Stimulated activated CD8-positive, alpha-beta memory T cell treated with anti-CD3 and anti-CD28 coated beads, Interleukin-7, amount 100 ng/mL, for 4 hours (primary cell): ENCODE data around the gene DAPK1.

Experiments used
- DNase-seq, 2 donors: peaks; one replicate each; pipeline ENCODE4 v3.0.0-alpha.2; 2020; ENCODE audit warnings: low read depth in 2 of 2

DAPK1 gene

DNA sequence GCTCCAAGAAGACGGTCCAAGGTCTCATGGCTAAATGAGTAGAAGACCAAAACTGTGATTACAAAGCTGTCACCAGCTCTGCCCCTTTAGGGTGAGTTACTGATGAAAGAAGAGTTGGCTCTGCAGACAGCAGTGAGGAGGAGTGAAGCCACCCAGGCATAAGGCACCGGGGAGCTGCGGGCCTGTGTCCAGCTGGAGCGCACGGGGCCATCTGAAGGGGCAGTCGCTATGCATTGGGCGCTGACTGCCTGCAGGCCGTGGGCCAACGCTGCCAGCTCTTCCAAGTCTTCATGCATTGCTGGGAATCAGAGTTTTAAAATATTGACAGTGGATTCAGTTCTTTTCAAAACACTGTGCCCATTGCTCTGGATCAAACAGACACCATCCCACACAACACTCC is 70.3 kb downstream of the DAPK1 start:
- no peak for DNase-seq

DNA sequence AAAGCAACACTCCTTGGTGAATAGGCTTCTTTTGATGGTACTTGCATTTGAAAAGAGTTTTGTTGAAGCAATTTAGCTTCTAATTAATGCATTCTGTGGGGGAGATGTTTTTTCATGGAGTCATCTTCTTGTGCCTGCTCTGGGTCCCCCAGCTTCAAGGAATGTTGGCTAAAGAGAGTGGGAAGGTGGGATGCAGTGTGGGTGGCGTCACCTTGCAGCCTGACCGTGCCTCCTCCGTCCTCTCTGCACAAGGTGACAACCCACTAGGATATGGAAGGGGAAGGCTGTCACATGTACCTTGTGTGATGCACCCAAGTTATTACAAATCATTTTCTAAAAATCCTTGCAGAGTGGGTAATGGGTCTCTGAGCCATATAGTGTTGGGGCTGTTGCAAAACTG is 70.7 kb downstream of the DAPK1 start:
- no peak for DNase-seq

DNA sequence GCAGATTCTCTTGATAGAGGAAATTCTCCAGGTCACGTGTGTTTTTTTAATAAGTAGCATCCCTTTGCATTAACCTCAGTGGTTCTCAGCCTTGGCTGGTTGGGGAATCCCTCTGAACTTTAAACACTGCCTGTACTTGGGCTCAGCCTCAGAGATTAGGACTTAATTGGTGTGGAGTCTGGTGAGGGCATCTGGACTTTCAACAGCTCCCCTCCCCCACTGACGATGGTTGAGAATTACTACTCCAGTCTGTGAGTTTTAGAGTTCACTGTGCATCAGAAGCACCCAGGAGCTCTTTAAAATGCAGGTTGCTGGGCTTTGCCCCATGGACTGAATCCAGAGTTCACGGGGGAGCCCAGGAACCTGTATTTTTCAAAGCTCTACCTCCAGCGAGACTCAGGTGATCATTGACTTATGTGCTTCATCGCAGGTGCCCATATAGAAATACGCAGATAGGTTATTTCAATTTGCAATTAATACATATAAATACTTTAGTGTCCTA is 71.4 kb downstream of the DAPK1 start:
- DNase-seq: no peak

DNA sequence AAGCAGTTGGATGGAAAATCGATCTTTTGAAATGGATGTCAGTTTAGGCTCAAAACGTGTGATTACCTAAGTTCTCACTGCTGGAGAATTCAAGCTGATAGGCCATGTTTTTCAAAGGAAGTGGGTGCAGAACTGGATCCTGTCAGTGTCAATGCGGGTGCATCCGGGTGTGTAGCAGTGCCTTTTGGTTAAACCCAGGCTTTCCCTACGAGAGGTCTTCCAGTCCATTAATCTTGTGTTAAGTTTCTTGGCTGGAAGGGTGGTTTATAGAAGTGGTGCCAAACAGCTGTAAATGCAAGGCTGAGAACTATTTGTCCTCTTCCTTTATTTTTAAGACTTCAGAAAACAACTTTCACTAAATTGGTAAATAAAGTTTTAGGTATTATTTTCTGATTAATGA is 71.9 kb downstream of the DAPK1 start:
- DNase-seq: no peak

DNA sequence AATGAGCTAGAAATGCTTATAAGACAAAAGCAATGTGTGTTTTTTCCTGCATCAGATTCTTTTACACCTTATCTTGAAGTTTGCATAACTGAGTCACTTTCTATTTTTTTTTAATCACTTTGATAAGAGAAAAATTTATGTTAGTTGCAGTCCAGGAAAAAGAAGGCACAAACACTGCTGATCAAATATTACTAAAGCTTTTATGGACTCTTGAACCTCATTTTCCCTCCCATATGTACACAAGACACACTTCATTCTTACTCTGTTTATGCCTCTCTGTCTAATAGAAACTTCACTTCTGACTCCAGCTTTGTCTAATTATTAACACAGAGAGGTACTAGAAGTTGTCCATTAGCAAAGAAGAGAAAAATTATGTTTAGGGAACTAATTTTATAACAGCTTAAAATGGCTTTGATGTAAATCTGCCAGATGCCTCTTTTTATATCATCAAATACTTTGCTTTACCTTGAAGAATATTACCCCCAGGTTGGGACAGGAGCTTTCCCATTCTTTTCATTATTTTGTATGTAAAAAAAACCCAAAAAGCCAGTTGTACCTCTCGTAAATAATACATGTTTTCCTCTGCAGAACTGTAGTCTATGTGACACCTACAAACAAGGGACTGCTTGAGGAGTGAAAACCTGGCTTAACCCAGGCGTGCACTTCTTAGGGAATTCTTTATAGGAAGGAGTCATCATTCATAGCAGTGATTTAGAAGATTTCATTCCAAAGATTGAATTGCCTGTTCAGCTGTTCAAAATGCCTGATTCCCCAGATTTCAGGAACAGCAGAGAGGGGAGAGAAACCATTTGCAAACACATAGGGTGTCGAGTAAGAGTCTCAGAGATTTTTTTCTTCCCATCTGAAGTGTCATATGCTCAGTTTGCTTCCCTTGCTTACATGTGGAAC is 72.6 kb downstream of the DAPK1 start:
- DNase-seq: no peak

DNA sequence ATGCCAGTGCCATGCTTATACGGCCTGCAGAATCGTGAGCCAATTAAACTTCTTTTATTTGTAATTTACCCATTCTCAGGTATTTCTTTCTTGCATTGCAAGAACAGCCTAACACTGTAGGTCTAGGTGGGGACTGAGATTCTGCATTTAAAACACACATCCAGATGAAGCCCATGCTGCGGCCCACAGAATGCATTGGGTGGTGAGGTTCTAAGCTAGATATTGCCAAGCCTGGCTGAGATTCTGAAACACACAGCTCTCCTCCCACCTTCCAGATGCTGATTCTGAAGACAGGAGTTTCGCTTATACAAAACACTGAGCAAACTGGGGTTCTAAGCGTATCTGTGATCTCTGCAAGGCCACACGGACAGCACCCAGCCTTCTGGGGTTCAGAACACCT is 75.1 kb downstream of the DAPK1 start:
- DNase-seq: no peak

DNA sequence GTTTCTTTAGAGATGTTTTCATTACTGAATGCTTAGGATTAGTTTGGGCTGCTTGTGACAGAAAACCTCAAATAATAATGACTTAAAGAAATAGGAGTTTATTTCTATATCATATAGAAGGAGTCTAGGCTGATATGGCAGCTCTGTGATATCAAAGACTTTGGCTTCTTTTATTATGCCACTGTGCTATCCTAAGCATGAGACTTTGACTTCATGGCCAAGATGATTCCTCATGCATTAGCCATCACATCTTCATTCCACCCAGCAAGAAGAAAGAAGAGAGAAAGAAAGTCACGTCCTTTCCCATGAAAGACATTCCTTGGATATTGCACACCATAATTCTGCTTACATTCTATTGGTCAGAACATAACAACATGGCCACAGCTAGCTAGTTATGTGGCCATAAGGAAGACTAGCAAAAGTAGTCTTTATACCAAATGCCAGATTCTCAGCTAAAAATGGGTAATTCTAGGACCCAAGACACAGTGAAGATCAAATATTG is 76.2 kb downstream of the DAPK1 start:
- DNase-seq: no peak

DNA sequence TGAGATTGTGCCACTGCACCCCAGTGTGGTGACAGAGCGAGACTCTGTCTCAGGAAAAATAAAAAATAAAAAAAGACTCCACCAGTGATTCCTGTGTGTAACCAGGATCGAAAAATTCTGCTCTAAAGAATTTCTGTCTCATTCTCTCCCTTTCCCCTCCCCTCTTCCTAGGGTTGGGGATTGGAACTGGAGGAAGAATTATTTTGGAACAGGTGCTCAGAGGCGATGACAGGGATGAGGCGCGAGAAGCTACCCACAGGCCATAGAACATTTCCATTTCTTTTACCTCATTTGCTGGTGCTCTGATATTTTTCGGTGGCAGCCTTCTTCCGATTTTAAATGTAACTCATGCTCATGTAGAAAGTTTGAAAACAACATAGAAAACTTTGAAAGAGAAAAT is 80.1 kb downstream of the DAPK1 start:
- no peak for DNase-seq

DNA sequence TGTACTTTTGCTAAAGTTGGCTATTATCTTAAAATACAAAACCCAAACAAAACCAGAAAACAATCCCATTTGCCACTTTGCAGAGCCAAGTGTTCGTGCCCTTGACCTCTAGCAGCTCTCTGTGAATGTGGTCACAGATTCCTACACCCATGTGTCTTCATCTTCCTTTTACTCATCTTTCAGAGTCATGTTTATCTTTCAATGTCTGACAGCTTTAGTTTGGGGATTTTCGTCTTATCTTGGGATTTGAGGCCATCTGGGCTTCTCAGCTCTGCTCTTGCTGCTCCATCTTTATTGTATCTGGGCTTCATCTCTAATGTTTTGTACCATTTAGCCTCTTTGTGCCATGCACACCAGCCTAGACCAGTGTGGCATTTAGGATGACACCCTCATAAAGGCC is 81.0 kb downstream of the DAPK1 start:
- no peak for DNase-seq

DNA sequence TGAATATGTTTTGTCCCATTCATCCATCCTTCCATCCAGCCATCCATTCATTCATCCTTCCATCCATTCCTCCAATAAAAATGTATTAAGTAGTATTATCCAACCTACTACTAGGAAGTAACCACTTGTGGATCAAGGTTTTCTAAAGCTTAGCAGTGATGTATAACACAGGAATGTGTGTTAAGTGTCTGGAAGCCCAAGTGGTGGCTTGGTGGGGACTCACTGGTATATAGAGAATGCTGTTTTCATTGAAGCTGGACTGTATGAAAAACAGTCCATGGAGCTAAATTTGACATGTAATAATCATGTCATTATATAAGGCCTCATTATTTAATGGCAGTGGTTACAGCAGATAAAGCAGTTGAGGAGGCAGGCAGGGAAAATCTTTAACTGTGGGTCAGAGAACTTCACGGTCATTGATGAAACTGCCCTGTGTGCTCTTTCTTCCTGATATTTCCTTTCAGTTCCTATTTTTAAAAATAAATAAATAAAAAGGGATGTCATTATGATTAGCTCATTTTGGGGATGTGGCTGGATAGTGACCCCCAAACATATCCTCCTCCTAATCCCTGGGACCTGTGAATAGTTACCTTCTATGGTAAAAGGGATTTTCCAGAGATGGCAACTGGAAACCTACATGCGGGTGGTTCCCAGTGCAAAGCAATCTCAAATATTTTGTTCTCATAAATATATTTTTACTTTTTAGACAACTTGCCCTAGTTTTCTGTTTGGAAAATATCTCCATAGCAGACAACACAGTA is 82.3 kb downstream of the DAPK1 start:
- DNase-seq: no peak

DNA sequence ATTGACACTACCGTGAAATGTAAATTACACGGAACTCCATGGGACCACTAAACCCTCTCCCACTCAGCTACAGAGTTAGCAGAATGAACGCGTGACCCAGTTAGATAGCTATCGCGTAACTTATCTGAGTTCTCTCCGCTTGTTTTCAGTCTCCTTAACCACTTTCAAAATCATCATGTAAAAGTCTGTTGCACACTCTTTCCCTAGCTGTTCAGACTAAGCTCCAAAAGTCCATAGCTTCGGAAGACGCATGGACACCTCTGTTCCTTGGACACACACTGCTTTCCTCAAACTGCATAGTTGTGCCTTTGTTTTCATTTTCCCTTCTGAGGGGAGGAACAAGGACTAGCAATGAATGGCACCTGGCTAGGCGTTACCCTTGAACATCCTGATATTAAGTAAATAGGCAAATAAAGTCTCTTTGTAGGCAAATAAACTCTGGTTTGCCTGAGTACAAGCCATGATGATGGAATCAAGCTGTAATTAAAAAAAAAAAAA is 83.3 kb downstream of the DAPK1 start:
- DNase-seq: no peak

DNA sequence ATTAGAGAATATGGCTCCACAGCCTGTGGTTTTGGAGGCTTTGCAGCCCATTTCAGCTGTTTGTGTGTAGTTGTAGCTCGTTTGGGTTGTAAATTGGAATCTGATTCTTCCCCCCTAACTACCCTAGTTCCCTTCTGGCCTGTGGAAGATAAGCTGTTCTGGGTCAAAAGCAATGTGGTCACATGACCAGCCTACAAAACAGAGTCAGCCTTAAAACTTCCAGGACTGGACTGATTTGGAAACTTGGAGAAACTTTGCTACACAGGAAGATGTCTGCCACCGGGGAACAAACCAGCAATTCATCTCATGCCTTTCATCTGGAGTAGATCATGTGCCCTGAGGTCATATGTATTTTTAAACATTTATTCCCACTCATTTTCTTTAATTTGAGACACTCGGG is 83.8 kb downstream of the DAPK1 start:
- no peak for DNase-seq

DNA sequence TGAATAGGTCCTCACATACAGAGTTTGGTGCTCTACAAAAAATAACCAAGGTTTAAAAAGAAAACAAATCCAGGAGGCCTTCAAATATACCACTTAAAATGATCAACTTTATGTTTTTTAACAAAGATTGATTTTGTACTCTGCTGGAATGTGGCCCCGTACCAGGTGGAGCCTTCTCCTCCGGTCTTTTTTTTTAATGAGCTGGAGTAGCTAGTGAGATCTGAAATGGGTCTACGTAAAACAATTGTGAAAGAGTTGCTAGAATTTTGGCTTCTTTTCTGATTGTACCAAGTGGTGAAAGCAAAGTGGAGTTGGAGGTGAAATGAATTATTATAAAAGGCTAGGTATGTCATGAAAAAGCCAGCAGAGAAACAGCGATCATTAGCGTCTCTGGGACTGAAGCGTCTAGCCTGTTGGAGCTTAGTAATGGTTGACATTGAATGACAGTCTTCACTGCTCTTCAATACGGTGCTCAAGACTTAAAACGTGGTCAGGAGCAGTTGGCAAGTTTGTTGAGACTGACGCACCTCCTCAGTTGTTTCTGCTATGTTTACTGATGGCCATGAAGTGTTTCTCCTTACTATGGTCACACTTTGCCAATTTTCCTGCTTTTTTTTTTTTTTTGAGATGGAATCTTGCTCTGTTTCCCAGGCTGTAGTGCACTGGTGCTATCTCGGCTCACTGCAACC is 84.4 kb downstream of the DAPK1 start:
- no peak for DNase-seq

DNA sequence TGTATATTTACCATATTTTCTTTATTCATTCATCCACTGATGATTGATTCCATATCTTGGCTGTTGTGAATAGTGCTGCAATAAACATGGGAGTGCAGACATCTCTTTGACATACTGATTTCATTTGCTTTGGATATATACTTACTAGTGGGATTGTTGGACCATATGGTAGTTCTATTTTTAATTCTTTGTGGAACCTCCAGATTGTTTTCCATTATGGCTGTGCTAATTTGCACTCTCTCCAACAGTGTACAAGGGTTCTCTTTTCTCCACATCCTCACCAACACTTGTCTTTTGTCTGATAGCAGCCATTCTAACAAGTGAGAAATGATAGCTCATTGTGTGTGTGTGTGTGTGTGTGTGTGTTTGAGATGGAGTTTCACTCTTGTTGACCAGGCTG is 86.7 kb downstream of the DAPK1 start:
- DNase-seq: no peak

DNA sequence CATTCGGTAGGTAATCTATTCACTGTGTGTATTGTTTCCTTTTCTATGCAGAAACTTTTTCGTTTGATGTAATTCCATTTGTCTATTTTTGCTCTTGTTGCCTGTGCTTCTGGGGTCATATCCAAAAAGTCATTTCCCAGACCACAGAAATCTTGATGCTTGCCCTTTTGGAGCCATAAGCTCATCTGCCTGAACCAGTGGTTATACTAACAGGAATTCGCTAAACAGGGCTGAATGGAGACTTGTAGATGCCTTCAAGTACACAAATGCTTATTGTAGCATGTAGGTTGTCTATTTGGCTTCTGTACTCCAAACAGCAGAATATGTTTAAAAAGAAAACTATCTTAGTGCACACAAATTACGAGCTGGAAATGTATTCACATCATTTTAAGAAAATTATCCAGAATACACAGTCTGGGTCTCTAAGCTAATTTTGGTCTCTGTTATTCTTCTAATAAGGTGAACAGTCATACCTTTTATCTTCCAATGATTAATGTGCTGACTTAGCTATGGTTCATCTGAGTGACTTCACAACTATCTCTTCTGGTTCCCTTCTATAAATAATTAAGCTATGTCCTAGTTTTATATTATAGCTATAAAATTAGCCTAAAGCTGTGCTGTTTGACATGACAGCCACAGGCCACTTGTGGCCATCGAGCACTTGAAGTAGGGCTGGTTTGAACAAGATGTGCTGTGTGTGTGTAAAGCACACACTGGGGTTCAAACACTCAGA is 87.6 kb downstream of the DAPK1 start:
- DNase-seq: no peak

DNA sequence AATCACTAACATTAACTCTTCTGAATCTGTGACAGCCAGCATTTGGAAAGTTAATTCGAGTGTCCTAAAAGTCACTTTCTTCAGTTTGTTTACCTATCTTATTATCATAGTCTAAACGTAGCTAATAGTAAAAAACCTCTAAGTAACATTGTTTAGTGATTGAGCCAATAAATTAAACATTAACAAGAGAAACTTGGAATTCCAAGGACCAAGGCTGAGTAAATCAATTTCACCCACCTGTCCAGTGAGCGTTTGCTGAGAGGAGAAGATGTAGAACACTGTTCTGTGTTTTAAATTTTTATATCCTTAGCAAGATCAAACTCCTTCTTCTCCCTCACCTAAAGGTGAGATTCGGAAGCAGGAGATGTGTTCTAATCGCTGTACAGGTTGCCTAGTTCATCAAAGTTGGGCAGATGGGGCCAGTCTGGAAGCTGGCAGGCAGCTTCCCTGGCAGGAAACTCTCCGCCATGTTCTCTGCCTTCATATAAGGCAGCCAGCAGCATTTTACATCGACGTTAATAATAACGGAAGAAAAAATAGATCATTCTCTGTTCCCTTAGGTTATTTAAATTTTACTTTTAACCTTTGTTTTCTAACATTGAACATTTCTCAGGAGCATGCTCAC is 89.2 kb downstream of the DAPK1 start:
- DNase-seq: no peak

DNA sequence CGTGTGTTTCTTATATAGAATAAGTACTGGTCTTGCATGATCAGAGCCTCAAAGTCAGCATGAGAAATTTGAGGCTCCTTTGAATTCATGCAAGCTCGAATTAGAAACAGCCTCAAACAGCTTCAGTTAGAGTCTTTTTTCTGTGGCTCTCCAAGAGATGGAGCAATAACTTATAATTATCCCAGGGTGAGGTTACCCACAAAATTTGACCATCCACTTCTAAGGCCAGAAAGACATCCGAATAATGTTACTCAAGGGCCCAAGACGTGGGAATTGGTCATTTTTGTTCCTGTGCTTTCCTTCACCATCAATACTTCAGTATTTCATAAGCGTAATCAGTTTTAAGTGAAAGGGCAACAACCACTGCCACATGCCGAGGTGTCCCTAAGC is 89.7 kb downstream of the DAPK1 start:
- DNase-seq: no peak

DNA sequence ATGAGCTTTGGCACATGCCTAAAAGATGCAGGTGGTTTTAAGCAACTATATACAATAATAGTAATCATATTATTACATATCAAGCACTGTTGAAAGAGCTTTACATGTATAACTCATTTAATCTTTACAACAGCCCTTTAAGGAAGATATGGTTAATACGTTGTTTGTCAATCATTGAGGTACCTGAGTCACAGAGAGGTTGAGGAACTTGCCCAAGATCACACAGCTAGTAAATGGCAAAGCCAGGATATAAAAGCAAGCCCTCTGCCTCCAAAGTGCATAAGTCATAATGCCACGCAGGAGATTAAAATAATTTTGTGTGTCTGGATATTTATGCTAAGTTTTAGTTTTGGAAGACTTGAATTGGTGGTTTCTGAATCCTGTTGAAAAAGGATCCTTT is 90.2 kb downstream of the DAPK1 start:
- no peak for DNase-seq

DNA sequence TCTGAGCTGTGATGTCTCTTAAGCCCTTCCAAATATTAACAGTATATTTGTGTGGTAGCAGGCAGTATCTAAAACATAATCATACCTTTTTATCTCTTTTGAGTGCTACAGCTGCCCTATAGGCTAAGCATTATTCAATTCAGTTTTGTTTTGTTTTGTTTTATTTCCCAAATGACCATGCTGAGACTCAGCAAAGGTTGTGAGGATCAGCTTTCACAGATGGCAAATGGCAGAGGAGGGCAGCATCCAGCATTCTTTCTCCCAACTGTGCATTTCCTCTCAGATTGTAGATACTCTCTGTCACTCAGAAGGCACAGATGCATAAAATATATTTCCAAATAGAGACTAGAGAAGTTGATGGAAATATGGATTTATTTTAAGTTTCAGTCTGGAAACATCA is 90.7 kb downstream of the DAPK1 start:
- DNase-seq: no peak

DNA sequence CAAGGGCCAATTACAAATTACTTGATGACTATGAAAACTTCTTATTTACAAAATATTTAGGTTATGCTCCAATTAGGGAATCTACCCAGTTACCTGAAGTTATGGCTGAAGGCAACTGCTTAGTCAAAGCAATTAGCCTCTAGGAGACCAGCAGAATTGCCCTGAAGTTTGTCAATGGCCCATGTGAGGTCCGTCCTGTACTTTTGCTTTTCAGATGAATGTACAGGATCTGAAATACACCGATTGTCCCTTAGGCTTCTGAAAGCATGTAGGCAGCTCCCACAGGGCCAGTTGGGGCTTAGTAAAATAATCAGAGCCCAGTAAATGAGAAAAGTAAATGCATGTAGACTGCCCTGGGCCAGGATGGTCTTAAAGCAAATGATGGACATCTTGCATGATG is 93.3 kb downstream of the DAPK1 start:
- no peak for DNase-seq
